ENCODE measurements around the gene TMEM145.

DNA sequence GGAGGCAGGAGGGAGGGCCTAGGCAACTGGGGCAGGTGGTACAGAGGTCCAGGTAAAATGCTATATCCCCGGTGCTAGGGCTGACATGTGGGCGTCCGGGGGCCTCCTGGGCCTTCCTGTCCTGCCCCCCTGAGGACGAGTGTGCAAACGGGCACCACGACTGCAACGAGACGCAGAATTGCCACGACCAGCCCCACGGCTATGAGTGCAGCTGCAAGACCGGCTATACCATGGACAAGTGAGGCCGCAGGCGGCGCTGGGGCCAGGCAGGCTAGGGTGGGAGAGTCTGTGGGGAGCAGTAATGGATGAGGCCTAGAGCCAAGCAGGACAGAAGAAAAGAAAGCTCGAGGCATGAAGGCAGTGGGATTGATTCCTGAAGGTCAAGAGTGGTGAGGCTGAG, 55.7 kb downstream of the TMEM145 start:
- TF ChIP-seq, protein P1, sequence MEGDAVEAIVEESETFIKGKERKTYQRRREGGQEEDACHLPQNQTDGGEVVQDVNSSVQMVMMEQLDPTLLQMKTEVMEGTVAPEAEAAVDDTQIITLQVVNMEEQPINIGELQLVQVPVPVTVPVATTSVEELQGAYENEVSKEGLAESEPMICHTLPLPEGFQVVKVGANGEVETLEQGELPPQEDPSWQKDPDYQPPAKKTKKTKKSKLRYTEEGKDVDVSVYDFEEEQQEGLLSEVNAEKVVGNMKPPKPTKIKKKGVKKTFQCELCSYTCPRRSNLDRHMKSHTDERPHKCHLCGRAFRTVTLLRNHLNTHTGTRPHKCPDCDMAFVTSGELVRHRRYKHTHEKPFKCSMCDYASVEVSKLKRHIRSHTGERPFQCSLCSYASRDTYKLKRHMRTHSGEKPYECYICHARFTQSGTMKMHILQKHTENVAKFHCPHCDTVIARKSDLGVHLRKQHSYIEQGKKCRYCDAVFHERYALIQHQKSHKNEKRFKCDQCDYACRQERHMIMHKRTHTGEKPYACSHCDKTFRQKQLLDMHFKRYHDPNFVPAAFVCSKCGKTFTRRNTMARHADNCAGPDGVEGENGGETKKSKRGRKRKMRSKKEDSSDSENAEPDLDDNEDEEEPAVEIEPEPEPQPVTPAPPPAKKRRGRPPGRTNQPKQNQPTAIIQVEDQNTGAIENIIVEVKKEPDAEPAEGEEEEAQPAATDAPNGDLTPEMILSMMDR (conservative IDR thresholded peaks at IDR 0.05; ENCODE audit: low read depth, low read length) = no peak
- no peak for TF ChIP-seq EZH2 (IDR thresholded peaks at IDR 0.05; ENCODE audit: borderline replicate concordance, low read depth, low read length, poor library complexity, severe bottlenecking)

Measured in A673 (cell line).